HG03439 (cell line): ENCODE results near the gene GGTA1.

ENCODE experiments used
- ATAC-seq: cut with Tn5 transposase; IDR thresholded peaks from one replicate; pipeline ENCODE4 v1.9.1; 2021; ENCODE audit warnings: mild to moderate bottlenecking, moderate library complexity; ENCODE audit not compliant: unreplicated experiment

The GGTA1 gene

GRCh38 chr9:121405899-121406298 lies 93.7 kb downstream of the GGTA1 start:
- no peak for ATAC-seq
